Type B pancreatic cell (in vitro differentiated cells): ENCODE measurements around the gene ROR2. TPM values are rescaled to one million over a fixed set of nuclear protein-coding genes. Genes with fewer than 3 reads are reported as not detected.
A peak's percentile ranks its signal among the peaks of the same experiment; 100 is the strongest.

Experiments used
- DNase-seq: peaks from one replicate; pipeline ENCODE4 v3.0.0; 2021; ENCODE audit warnings: mixed read lengths; ENCODE audit not compliant: unreplicated experiment; ENCODE audit errors: extremely low spot score
- H3K27ac Mint-ChIP-seq: 2 replicates; pipeline ENCODE4 v1.8.0; 2021; ENCODE audit warnings: mild to moderate bottlenecking, mixed read lengths
- H3K27me3 Mint-ChIP-seq: 2 replicates; pipeline ENCODE4 v1.8.0; 2021; ENCODE audit warnings: mixed read lengths
- H3K36me3 Mint-ChIP-seq: 2 replicates; pipeline ENCODE4 v1.8.0; 2021; ENCODE audit warnings: mixed read lengths
- H3K4me1 Mint-ChIP-seq: one replicate; pipeline ENCODE4 v1.8.0; 2021; ENCODE audit warnings: mixed read lengths; ENCODE audit not compliant: unreplicated experiment
- H3K4me3 Mint-ChIP-seq: 2 replicates; pipeline ENCODE4 v1.8.0; 2021; ENCODE audit warnings: mild to moderate bottlenecking, mixed read lengths
- H3K9me3 Mint-ChIP-seq: 2 replicates; pipeline ENCODE4 v1.8.0; 2021; ENCODE audit warnings: mixed read lengths
- CTCF ChIP-seq: fragments of 200-600 bp; sonication (generic); conservative IDR thresholded peaks from 2 replicates; pipeline ENCODE4 v1.5.0; 2021; ENCODE audit warnings: antibody characterized with exemption, mild to moderate bottlenecking
- total RNA-seq: library from RNA; stranded (reverse); gene quantifications from 2 replicates; pipeline ENCODE4 v1.2.1, GENCODE V29; 2021; ENCODE audit warnings: low replicate concordance

The ROR2 gene
- total RNA-seq, 1 donor from 2014 or later = 48.9 TPM

- Mint-ChIP-seq H3K4me1 (peaks cover 64% of the 10 kb centered on the region), H3K27ac (no peak overlapping the region), H3K27me3 (peaks cover 11% of the 10 kb centered on the region), H3K4me3 (peak overlapping the region; percentile 15), H3K9me3 (no peaks in the 10 kb centered on the region), H3K36me3 (peaks cover 4% of the 10 kb centered on the region)
- no peak for DNase-seq
- no peak for TF ChIP-seq CTCF
Observed at GRCh38 chr9:91903126-91903911, 46.7 kb downstream of the ROR2 start.

- no peak for TF ChIP-seq CTCF
- H3K9me3 Mint-ChIP-seq = no peaks in the 10 kb centered on the region
- H3K27me3 Mint-ChIP-seq = peaks cover 11% of the 10 kb centered on the region
- H3K4me1 Mint-ChIP-seq = peaks cover 61% of the 10 kb centered on the region
- H3K27ac Mint-ChIP-seq = peak overlapping the region; percentile 27
- H3K36me3 Mint-ChIP-seq = peaks cover 4% of the 10 kb centered on the region
- DNase-seq = no peak
- H3K4me3 Mint-ChIP-seq = peak overlapping the region; percentile 49
Observed at GRCh38 chr9:91902475-91903125, 47.4 kb downstream of the ROR2 start.

DNA sequence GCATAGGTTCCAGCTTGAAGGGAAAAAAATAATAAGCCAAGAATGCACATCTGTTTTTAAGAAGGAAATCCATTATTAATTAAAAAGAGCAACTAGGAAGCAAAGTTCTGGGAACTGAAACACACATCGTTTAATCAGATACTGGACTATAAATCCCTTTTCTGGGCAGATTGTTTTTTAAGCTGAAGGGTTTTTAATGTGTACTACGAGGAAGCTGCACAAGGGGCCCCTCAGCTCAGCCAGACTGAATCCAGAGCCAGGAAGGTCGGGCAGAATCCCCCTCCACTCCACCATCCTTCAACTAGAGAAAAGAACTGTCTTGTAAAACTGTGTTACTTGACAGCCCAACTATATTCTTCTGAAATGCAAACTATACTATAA, 49.2 kb downstream of the ROR2 start:
- no peak for DNase-seq
- Mint-ChIP-seq H3K36me3 (peaks cover 4% of the 10 kb centered on the region), H3K9me3 (no peaks in the 10 kb centered on the region), H3K27ac (no peak overlapping the region), H3K4me1 (peaks cover 67% of the 10 kb centered on the region), H3K4me3 (no peak overlapping the region), H3K27me3 (peaks cover 11% of the 10 kb centered on the region)
- no peak for TF ChIP-seq CTCF

DNA sequence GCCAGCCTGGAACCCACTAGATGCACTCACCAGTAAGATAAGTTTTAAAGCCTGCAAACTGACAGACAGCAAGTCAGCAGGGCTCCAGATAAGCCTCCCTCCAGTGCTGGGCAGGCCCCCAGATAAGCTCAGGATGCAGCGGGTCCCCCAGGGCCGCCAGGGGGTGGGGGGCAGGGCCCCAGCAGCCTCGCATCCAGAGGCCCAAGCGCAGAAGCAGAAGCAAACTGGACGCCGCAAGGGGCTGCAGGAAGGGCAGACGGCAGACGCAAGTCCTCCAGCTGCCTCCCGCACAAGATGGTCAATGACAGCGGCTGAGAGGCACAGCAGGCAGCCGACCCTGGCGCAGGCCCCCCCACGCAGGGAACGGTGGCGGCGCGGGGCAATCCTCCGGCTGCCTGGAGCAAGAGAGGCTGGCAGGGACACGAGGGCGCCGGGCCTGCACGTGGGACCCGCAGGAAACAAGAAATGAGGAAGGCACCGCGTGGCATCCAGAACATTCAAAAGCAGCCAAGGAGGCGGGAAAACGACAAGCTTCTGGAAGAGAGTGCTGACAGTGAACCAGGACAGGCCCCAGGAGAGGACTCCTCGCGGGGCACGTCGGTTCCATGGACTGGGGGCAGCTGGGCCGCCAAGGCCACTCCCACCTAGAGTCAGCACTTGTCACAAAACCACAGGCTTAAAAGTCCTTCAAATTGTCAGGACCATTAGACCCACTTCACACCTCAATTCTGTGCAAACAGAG, 49.8 kb downstream of the ROR2 start:
- Mint-ChIP-seq H3K4me1 (peaks cover 68% of the 10 kb centered on the region), H3K27me3 (peaks cover 11% of the 10 kb centered on the region), H3K4me3 (peak overlapping the region; percentile 37), H3K36me3 (peaks cover 4% of the 10 kb centered on the region), H3K9me3 (no peaks in the 10 kb centered on the region), H3K27ac (no peak overlapping the region)
- DNase-seq = no peak
- TF ChIP-seq CTCF = no peak

DNA sequence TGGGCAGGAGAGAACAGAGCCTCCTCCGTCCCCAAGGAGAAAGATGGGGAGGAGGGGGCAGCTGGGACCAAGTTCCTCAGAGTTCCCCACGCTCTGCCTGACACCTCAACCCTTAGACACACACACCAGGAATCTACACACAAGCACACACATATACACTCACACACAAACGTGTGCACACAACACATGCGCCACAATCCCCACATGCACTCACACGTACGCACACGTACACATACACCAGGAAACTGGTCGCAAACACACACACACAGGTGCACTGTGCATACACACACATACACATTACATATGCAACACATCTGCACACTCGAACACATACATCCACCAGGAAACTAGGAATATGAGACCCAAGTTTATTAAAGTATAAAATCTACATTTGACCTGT, 50.4 kb downstream of the ROR2 start:
- H3K4me3 Mint-ChIP-seq = peak overlapping the region; percentile 37
- peaks cover 4% of the 10 kb centered on the region for H3K36me3 Mint-ChIP-seq
- H3K27ac Mint-ChIP-seq = no peak overlapping the region
- DNase-seq = no peak
- TF ChIP-seq CTCF = no peak
- H3K4me1 Mint-ChIP-seq = peaks cover 74% of the 10 kb centered on the region
- H3K9me3 Mint-ChIP-seq = no peaks in the 10 kb centered on the region
- H3K27me3 Mint-ChIP-seq = peaks cover 11% of the 10 kb centered on the region
